DMS53 (cell line): ENCODE measurements around the gene TTC17.
"Not testable (repeated sequence)": the region's sequence is repeated elsewhere in the genome, so short reads cannot be mapped to it uniquely, and the experiment has no call there.

Experiments
- DNase-seq: peaks from one replicate; lab custom pipeline; 2025; lab: John Stamatoyannopoulos, UW

The TTC17 gene

GRCh38 chr11:43358801-43359421 is at the start of gene TTC17:
Gene TTC17, plus strand, starts transcription at chr11:43358920. Its CDS starts 35 bp downstream, at chr11:43358955.
- DNase-seq: peak; percentile 95

GRCh38 chr11:43311791-43312607 is 46.7 kb upstream of the TTC17 start, which contains the start of gene API5:
Gene API5, plus strand, starts transcription at chr11:43311996. Its CDS starts 132 bp downstream, at chr11:43312128.
- peak; percentile 97 for DNase-seq

GRCh38 chr11:43315966-43316365 is 42.8 kb upstream of the TTC17 start:
- no peak for DNase-seq

- no peak for DNase-seq
Measured at GRCh38 chr11:43316451-43316850, 42.3 kb upstream of the TTC17 start.

- DNase-seq: peak; percentile 74
Measured at GRCh38 chr11:43327987-43328386, 30.7 kb upstream of the TTC17 start.

- no peak for DNase-seq
Measured at GRCh38 chr11:43328482-43328881, 30.2 kb upstream of the TTC17 start.

- DNase-seq: no peak
Measured at GRCh38 chr11:43341159-43341558, 17.6 kb upstream of the TTC17 start.

GRCh38 chr11:43351426-43351825 is 7.3 kb upstream of the TTC17 start:
- not testable (repeated sequence) for DNase-seq

- DNase-seq: no peak
Measured at GRCh38 chr11:43354311-43354710, 4.4 kb upstream of the TTC17 start.

GRCh38 chr11:43356336-43356735 is 2.4 kb upstream of the TTC17 start:
- DNase-seq: no peak

- DNase-seq: peak; percentile 34
Measured at GRCh38 chr11:43358279-43358800, 380 bp upstream of the TTC17 start.

GRCh38 chr11:43359422-43359818 is 700 bp downstream of the TTC17 start:
- DNase-seq: peak; percentile 65

GRCh38 chr11:43360361-43361032 is 1.8 kb downstream of the TTC17 start:
- DNase-seq: peak; percentile 2

GRCh38 chr11:43366677-43367076 is 8.0 kb downstream of the TTC17 start:
- DNase-seq: peak; percentile 21

- DNase-seq: no peak
Measured at GRCh38 chr11:43367382-43368178, 8.9 kb downstream of the TTC17 start.

GRCh38 chr11:43376065-43376464 is 17.3 kb downstream of the TTC17 start:
- DNase-seq: no peak

GRCh38 chr11:43376594-43376993 is 17.9 kb downstream of the TTC17 start:
- peak; percentile 10 for DNase-seq

- DNase-seq: no peak
Measured at GRCh38 chr11:43377389-43377788, 18.7 kb downstream of the TTC17 start.

GRCh38 chr11:43378897-43379296 is 20.2 kb downstream of the TTC17 start:
- no peak for DNase-seq

- DNase-seq: no peak
Measured at GRCh38 chr11:43381802-43382201, 23.1 kb downstream of the TTC17 start.

GRCh38 chr11:43382614-43383013 is 23.9 kb downstream of the TTC17 start:
- DNase-seq: no peak

- DNase-seq: no peak
Measured at GRCh38 chr11:43384393-43384792, 25.7 kb downstream of the TTC17 start.
